MM.1S (cell line): ENCODE data around the gene CLDN11.

ENCODE experiments used
- EZH2phosphoT487 ChIP-seq: fragments of 300-600 bp; sonication (generic); IDR thresholded peaks from 2 replicates; pipeline ENCODE4 v1.6.1; 2018; ENCODE audit warnings: antibody characterized with exemption, low read length
- TF ChIP-seq, protein P1 (sequence below): fragments of 300-600 bp; sonication (generic); IDR thresholded peaks from 2 replicates; pipeline ENCODE4 v1.5.1; 2016; ENCODE audit warnings: antibody characterized with exemption, low read length, mixed read lengths

DNA sequence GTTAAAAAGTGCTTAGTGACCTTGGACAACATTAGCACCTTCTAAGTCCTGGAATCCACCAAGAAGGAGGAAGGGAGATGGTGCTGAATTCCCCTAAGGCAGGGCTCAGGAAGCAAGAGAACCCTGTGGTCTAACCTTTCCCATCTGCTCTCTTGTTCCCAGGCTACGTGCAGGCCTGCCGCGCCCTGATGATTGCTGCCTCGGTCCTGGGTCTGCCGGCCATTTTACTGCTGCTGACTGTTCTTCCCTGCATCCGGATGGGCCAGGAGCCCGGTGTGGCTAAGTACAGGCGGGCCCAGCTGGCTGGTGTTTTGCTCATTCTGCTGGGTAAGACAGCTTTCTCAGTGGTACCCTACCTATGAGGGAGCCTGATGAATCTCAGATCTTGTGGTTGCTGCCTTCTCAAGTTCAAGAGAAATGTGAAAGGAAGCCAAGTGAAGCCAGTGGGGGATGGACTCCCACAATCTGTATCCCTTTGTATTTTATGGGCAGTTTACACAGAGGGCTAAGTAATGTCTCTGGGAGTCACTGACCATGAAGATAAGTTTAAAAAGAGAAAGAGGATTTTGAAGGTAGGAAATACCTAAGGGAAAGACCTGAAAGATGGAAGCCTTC, 4.4 kb downstream of the CLDN11 start:
- TF ChIP-seq, protein P1, sequence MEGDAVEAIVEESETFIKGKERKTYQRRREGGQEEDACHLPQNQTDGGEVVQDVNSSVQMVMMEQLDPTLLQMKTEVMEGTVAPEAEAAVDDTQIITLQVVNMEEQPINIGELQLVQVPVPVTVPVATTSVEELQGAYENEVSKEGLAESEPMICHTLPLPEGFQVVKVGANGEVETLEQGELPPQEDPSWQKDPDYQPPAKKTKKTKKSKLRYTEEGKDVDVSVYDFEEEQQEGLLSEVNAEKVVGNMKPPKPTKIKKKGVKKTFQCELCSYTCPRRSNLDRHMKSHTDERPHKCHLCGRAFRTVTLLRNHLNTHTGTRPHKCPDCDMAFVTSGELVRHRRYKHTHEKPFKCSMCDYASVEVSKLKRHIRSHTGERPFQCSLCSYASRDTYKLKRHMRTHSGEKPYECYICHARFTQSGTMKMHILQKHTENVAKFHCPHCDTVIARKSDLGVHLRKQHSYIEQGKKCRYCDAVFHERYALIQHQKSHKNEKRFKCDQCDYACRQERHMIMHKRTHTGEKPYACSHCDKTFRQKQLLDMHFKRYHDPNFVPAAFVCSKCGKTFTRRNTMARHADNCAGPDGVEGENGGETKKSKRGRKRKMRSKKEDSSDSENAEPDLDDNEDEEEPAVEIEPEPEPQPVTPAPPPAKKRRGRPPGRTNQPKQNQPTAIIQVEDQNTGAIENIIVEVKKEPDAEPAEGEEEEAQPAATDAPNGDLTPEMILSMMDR = no peak
- TF ChIP-seq EZH2phosphoT487 = no peak
